ENCODE results near the gene RNASE8.

RNASE8 gene

GRCh38 chr14:21093769-21094681 lies 36.4 kb downstream of the RNASE8 start:
- no peak for DNase-seq

- no peak for DNase-seq
These were observed 38.0 kb downstream of the RNASE8 start for GRCh38 chr14:21095430-21096205.

- no peak for DNase-seq
These were observed 38.8 kb downstream of the RNASE8 start for GRCh38 chr14:21096438-21096837.

GRCh38 chr14:21096978-21097635 lies 39.5 kb downstream of the RNASE8 start:
- peak in 1 of 6 experiments; percentile 10 for DNase-seq

DNA sequence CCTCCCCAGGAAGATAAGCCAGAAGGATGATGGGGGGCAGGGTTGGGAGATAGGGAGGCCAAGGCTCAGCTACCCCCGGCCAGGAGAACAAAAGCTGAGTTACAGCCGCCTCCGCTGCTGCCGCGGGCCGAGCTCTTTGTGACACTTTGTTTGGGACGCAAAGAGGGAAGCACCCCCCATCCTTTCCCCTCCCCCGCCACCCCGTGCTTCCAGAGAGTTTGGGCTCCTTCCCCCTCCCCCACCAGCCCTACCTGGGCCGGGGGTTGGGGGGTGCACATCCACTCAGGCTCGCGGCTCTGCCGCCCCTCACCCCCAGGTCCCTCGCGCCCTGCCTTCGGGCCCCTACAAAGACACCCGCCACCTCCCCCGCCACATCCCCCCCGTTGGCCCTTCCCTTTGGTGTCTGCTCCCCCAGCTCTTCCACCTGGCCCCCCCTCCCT lies 40.0 kb downstream of the RNASE8 start:
- DNase-seq, result peak in 3 of 6 experiments; percentile 22 to 39 (median 31)

GRCh38 chr14:21098076-21098891 lies 40.7 kb downstream of the RNASE8 start, which contains the start of gene ZNF219:
Gene ZNF219, minus strand, starts transcription at chr14:21098655. Its CDS starts 5,064 bp downstream, at chr14:21093591.
- peak in 5 of 6 experiments; percentile 22 to 44 (median 38) for DNase-seq

- DNase-seq, result no peak
These were observed 41.4 kb downstream of the RNASE8 start for GRCh38 chr14:21098892-21099595.

GRCh38 chr14:21099596-21099985 lies 42.0 kb downstream of the RNASE8 start:
- DNase-seq, result no peak

DNA sequence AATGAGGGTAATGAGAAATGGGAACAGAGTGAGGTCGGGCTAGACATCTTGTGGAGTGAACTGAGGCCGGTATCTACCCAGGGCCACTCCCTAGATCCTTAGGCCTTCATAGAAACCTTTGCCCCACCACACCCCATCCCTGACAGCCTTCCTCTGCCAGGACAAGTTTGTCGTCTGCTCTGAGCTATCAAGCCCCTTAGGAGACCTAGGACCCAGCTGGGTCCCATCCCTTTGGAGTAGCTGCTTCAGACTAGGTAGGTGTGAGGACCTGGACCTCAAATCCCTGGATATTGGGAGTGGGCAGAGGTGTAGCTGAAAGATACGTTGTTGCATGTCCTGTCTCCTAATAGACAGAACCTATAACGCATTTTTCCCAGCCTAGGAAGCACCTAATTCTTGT lies 43.3 kb downstream of the RNASE8 start, which contains the start of gene TMEM253:
TMEM253 (plus strand) TSS at position 136 of the 400 bp plus-strand sequence. CDS start 278 bp downstream, outside the sequence.
- DNase-seq, result no peak

- no peak for DNase-seq
These were observed 44.3 kb downstream of the RNASE8 start for GRCh38 chr14:21101802-21102413.

- no peak for DNase-seq
These were observed 45.1 kb downstream of the RNASE8 start for GRCh38 chr14:21102521-21103410.

DNA sequence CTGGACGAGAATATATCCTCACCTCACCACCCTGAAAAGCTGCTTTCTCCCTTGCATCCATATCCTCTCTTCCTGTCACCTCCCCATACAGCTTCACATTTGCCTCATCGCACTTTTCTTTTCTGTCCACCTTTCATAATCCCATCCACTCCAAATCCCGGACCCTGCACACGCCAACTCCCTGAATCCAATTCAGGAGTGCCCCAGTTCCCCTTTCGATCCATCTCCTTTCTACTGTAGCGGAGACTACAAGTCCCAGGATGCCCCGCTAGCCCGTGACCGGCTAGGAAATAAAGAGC lies 45.7 kb downstream of the RNASE8 start:
- no peak for DNase-seq

DNA sequence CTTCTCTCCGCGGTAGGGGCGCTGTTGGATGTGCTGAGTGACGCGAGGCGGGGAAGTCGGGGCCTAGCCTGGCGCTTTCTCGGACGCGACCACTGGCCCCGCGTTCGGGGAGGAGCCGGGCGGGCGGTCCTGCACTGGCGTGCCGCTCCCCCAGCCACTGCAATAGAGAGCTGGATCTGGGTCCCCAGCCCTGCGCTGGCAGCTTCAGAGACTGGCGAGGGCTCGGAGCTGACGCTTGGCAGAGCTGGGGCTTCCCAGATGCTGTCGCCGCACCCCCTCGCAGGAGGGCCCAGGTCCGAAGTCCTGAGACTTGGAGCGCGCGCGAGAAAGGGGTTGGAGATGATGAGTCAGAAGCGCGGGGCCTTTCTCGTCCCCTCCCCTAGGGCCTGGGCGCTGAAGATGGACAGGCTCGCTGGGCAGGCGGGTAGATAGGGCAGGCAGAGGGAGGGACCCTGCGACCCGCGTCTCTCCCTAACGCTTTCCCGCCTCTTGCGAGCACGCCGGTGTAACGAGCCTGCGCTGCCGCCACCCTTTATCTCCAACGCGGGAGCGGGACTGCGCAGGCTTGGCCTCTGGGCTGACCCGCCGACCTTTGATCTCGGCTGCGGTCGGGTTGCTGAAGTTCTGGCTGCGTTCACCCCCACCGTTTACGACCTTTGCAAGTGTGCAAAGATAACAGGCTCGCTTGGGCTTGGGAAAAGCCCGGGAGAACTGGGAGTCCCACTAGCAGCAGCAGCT lies 46.3 kb downstream of the RNASE8 start:
- DNase-seq, result peak; percentile 79 to 97 (median 90)

- DNase-seq, result peak; percentile 45 to 80 (median 58)
These were observed 46.9 kb downstream of the RNASE8 start for GRCh38 chr14:21104448-21105060.

GRCh38 chr14:21105095-21105494 lies 47.5 kb downstream of the RNASE8 start:
- no peak for DNase-seq

- DNase-seq, result no peak
These were observed 48.5 kb downstream of the RNASE8 start for GRCh38 chr14:21106176-21106497.

GRCh38 chr14:21106498-21107282 lies 49.1 kb downstream of the RNASE8 start:
- DNase-seq, result peak; percentile 28 to 73 (median 64)

DNA sequence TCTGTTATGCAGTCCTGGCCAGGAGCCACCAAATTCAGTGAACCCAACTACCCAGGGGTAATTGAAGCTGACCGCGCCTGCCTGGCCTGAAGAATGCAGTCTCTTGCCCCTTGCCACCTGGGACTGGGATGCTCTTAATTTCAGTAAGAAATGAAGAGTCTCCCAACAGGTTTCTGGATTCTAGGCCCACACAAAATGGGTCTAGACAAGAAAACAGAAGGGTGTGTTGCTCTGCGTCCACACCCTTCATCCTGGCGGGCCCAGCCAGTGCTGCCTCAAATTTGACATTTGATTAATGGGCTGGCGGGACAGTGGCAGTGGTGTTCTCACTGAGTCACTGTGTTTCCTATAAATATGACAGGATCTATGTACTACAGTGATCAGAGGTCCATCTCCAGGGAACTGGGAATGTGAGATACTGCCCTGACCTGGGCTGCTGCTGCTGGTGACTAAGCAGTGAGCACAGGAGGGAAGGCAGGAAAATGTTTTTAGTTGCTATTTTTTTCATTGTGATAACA lies 49.7 kb downstream of the RNASE8 start:
- DNase-seq, result no peak
